ENCODE results near the gene TMOD4.

Gene TMOD4

DNA sequence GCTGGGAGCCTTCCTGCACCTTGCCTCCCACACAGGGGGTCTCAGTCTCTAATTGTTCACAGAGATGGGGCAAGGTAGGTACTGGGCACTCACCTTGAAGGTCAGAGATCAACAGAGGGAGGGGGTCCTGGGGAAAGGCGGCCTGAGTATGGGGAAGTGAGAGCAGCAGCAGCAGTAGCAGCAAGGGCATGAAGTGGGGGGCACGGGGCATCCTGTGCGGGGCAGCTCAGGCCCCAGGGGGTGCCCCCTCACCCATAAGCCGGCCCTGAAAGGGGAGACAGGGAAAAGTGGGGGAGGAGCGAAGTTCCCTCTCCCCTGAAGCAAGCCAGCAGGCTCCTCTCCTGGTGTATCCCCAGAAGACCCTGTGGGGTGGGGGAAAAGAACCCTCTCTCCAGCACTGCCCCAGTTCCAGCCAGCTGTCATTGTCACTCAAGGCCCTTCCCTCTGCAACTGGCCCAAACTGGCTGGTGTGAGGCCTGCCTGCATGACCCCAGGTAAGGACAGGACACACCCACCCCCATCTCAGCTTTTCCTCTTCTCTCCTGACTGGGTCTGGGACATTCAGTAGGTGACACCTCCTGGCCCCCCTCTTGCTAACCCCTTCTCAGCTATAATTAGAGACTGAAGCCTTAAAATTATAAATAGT lies 33.2 kb downstream of the TMOD4 start:
- no peak for DNase-seq (ENCODE audit: low read depth in 2 of 2)

DNA sequence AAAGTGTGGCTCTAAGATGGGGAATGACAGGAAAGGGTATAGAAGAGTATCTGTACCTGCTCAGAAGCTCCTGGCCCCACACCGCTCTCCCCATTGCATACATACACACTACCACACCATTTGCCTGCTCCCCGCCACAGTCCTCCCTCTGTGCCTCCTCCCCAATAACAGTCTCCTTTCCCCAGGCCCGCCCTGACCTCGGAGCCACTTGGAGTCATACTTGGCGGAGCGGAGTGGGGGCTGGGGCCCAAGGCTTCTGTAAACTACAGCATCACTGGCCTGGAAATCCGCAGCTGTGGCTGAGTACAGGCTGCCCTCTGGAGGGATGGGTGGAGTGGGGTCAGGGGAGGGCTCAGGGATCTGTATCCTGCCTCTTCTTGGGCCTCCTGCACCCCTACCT lies 38.0 kb downstream of the TMOD4 start:
- no peak for DNase-seq (ENCODE audit: low read depth in 2 of 2)

GRCh38 chr1:151135433-151136385 lies 40.1 kb downstream of the TMOD4 start:
- DNase-seq (ENCODE audit: low read depth in 2 of 2): no peak

GRCh38 chr1:151134991-151135390 lies 40.8 kb downstream of the TMOD4 start:
- DNase-seq (ENCODE audit: low read depth in 2 of 2): no peak

GRCh38 chr1:151134396-151134795 lies 41.4 kb downstream of the TMOD4 start:
- no peak for DNase-seq (ENCODE audit: low read depth in 2 of 2)

DNA sequence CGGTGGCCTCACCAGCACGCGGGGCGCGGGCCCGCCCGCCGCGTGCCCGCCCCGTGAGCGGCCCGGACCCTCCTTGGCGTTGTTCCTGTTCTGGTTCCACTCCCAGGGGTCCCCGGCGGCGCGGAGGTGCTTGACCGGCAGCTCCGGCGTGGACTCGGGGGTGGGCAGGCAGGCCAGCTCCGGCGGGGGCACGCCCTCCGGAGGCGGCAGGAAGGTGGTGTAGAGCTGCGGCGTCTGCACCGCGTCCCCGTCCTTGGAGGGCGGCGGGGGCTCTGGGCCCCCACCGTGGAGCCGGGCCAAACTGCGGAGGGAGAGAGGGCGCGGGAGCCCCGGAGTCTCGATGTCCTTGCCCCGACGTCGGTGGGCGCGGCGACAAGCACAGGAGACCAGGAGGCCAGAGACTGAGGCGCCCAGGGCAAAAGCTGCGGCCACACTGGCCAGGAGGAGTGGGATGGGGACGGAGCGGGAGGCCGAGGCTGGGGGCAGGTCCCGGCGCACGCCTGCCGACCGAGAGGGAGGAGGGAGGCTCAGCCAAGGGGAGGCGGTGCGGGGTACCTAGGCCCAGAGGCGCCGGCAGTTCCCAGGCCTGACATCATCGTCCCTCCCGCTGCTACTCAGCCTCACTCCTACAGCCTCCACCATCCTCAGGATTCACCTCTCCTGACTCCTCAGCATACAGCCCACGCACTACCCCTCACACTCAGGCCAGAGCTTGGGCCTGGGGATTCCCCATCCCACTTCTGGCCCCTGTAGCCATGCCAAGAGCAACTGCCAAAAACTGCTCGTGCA lies 42.6 kb downstream of the TMOD4 start:
- DNase-seq (ENCODE audit: low read depth in 2 of 2): no peak

GRCh38 chr1:151132335-151133017 lies 43.3 kb downstream of the TMOD4 start:
- no peak for DNase-seq (ENCODE audit: low read depth in 2 of 2)

GRCh38 chr1:151131701-151132334 lies 44.0 kb downstream of the TMOD4 start:
- DNase-seq (ENCODE audit: low read depth in 2 of 2): no peak

DNA sequence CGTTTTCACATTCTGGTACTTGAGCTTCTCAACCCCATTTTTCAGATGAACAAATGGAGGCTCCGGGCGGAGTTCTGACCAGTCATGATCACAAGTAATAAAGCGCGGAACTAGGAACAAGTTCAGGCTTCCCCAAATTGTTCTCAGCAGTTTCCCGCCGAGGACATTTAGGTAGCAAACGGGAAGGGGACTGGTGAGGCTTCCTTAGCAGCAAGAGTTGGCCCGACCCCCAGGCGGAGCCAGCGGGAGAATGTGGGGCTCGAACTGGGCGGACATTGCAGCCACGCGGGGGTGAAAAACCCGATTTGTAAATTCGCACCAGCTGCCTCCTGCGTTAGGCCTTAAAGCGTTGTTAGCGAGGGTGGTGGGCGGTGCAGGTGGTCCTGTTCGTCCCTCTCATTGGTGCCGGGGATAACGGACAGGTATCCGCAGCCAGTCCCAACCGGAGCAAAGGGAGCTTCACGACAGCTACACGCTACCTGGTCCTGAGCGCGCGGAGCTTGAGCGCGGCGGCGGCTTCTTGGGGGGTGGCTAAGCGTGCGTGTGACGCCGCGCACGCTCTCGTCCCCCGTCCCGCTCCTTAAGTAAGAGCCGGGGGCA lies 44.7 kb downstream of the TMOD4 start:
- peak; percentile 79 to 81 for DNase-seq (ENCODE audit: low read depth in 2 of 2)

DNA sequence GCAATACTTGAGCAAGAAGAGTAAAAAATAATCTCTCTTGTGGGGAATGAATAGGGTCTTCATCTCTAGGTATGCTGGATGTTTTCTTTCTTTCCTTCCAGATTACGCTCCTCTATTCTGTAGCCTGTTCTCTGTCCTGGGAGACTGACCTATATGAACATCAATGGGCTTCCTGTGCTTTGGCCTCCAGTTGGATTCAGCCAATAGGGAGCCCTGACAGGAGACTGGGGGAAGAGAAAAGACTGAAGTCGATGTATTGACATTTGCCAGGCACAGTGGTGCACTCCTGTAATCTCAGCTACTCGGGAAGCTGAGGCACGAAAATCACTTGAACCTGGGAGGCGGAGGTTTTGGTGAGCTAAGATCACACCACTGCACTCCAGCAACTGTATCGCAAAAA lies 47.0 kb downstream of the TMOD4 start:
- no peak for DNase-seq (ENCODE audit: low read depth in 2 of 2)

- no peak for DNase-seq (ENCODE audit: low read depth in 2 of 2)
Observed at GRCh38 chr1:151124763-151125403, 50.9 kb downstream of the TMOD4 start.

Data from stimulated activated CD8-positive, alpha-beta memory T cell treated with anti-CD3 and anti-CD28 coated beads, Interleukin-15, amount 100 ng/mL, for 48 hours (primary cell).